Endothelial cell of umbilical vein (primary cell): ENCODE data around the gene SRP68. TPM values are rescaled to one million over a fixed set of nuclear protein-coding genes. Genes with fewer than 3 reads are reported as not detected.

ENCODE experiments used
- BruUV-seq: library from RNA; stranded (reverse); fragments of 400-500 nt; replicated peaks from 2 replicates; lab custom pipeline; 2021; lab: Mats Ljungman, UMichigan
- CTCF ChIA-PET: fragments of 300-600, 350-600 bp; sonication (Branson Sonifier 250); formaldehyde crosslinking; loops from one replicate; lab custom pipeline; 2021; ENCODE audit warnings: antibody characterized with exemption, inconsistent platforms; lab: Charles Lee
- POLR2A ChIA-PET: fragments of 300-600, 350-600 bp; sonication (Branson Sonifier 250); formaldehyde crosslinking; loops from one replicate; lab custom pipeline; 2021; ENCODE audit warnings: antibody characterized with exemption, inconsistent platforms; lab: Charles Lee
- DNase-seq: peaks from one replicate; pipeline ENCODE4 v3.0.0-alpha.2; 2011; ENCODE audit warnings: low read depth, low spot score
- FAIRE-seq: peaks from 2 replicates; lab custom pipeline; 2011; peaks lifted over from hg19 to GRCh38; lab: Jason Lieb, UNC
- H2AFZ ChIP-seq: 2 replicates; pipeline ENCODE4 v1.6.0; 2012; ENCODE audit warnings: low read depth, low read length, control low read depth, inconsistent platforms
- H3K27ac ChIP-seq: 2 replicates; pipeline ENCODE4 v1.5.1; 2011; ENCODE audit warnings: low read depth, mild to moderate bottlenecking, control low read depth, low read length, moderate library complexity; ENCODE audit not compliant: insufficient read depth
- H3K27me3 ChIP-seq, 2 experiments: 2 replicates each; pipeline versions ENCODE4 v1.6.0 to v1.6.1; 2011; ENCODE audit warnings: low read length in 2 of 2, mixed read lengths in 1 of 2; ENCODE audit not compliant: control insufficient read depth in 2 of 2, insufficient read depth in 2 of 2
- H3K36me3 ChIP-seq, 2 experiments: 2 replicates in 1 of 2; 3 replicates in 1 of 2; pipeline ENCODE4 v1.5.1; 2011; ENCODE audit warnings: low read length in 2 of 2, mild to moderate bottlenecking in 1 of 2, moderate library complexity in 1 of 2; ENCODE audit not compliant: control insufficient read depth in 2 of 2, insufficient read depth in 2 of 2; ENCODE audit errors: extremely low read depth in 1 of 2
- H3K4me1 ChIP-seq: 3 replicates; pipeline ENCODE4 v1.5.1; 2011; ENCODE audit warnings: mild to moderate bottlenecking, low read length; ENCODE audit not compliant: control insufficient read depth, insufficient read depth; ENCODE audit errors: extremely low read depth
- H3K4me2 ChIP-seq: 2 replicates; pipeline ENCODE4 v1.6.1; 2011; ENCODE audit warnings: low read length, control low read depth, mixed read lengths; ENCODE audit not compliant: insufficient read depth
- H3K4me3 ChIP-seq, 3 experiments: fragments of 200-600 bp in 1 of 3; sonication (generic), shearing (Covaris generic) in 1 of 3; replicated peaks in 1 of 3; 2 replicates each; pipeline ENCODE4 v1.5.1; 2011 to 2016; ENCODE audit warnings: control low read depth in 3 of 3, low read length in 3 of 3, mild to moderate bottlenecking in 2 of 3, inconsistent platforms in 1 of 3, low read depth in 1 of 3, moderate library complexity in 1 of 3; ENCODE audit not compliant: insufficient read depth in 1 of 3
- H3K79me2 ChIP-seq: 2 replicates; pipeline ENCODE4 v1.6.0; 2012; ENCODE audit warnings: low read length, inconsistent platforms; ENCODE audit not compliant: control insufficient read depth, insufficient read depth
- H3K9ac ChIP-seq: replicated peaks from 2 replicates; pipeline ENCODE3; 2011; ENCODE audit warnings: low read length, control low read depth; ENCODE audit not compliant: insufficient read depth; ENCODE audit errors: extremely low read depth
- H3K9me1 ChIP-seq: replicated peaks from 3 replicates; pipeline ENCODE4 v1.6.0; 2011; ENCODE audit warnings: mild to moderate bottlenecking, low read length; ENCODE audit not compliant: control insufficient read depth, insufficient read depth; ENCODE audit errors: extremely low read depth
- H3K9me3 ChIP-seq: replicated peaks from 2 replicates; pipeline ENCODE4 v1.5.1; 2012; ENCODE audit warnings: low read length, inconsistent platforms; ENCODE audit not compliant: control insufficient read depth, insufficient read depth
- H4K20me1 ChIP-seq: replicated peaks from 2 replicates; pipeline ENCODE3; 2011; ENCODE audit warnings: mild to moderate bottlenecking, low read length; ENCODE audit not compliant: control insufficient read depth, insufficient read depth; ENCODE audit errors: extremely low read depth
- EZH2 ChIP-seq: IDR thresholded peaks from 2 replicates; pipeline ENCODE4 v1.6.1; 2012; ENCODE audit warnings: borderline replicate concordance, low read depth, mild to moderate bottlenecking, moderate library complexity, low read length, inconsistent platforms; ENCODE audit not compliant: severe bottlenecking
- FOS ChIP-seq: IDR thresholded peaks from 2 replicates; pipeline ENCODE4 v1.6.1; 2011; ENCODE audit warnings: mild to moderate bottlenecking, low read length, moderate library complexity, borderline replicate concordance; ENCODE audit not compliant: insufficient read depth
- GATA2 ChIP-seq: IDR thresholded peaks from 2 replicates; pipeline ENCODE4 v1.7.0; 2011; ENCODE audit warnings: low read depth, mild to moderate bottlenecking, moderate library complexity, mixed read lengths, low read length; ENCODE audit not compliant: insufficient read length, insufficient read depth
- JUN ChIP-seq: IDR thresholded peaks from 2 replicates; pipeline ENCODE4 v1.6.1; 2011; ENCODE audit warnings: borderline replicate concordance, low read depth; ENCODE audit not compliant: insufficient read length, insufficient read depth
- MYC ChIP-seq: IDR thresholded peaks from one replicate; pipeline ENCODE4 v1.6.1; 2011; ENCODE audit warnings: mild to moderate bottlenecking, low read depth, low read length
- POLR2A ChIP-seq: IDR thresholded peaks from 2 replicates; pipeline ENCODE4 v1.6.1; 2012; ENCODE audit warnings: low read depth, mild to moderate bottlenecking, control low read depth, low read length
- POLR2AphosphoS5 ChIP-seq: IDR thresholded peaks from 2 replicates; pipeline ENCODE4 v1.6.1; 2012; ENCODE audit warnings: low read depth, mild to moderate bottlenecking, control low read depth, low read length, moderate library complexity; ENCODE audit not compliant: insufficient read depth
- dilution Hi-C: fragments of 300-500 bp; cut with MboI; formaldehyde crosslinking; loops from one replicate; pipeline ENCODE4 v1.15.0; 2019; ENCODE audit warnings: low sequenced_read_pairs; ENCODE audit not compliant: extremely low pct_ligation_motif_present
- intact Hi-C: fragments of 100-400 bp; cut with micrococcal nuclease; formaldehyde crosslinking; loops from one replicate; pipeline ENCODE4 v1.10.0; 2022
- polyA plus RNA-seq, 4 experiments: library from polyadenylated mRNA; depleted of rRNA in 3 of 4; stranded (reverse) in 3 of 4; unstranded in 1 of 4; fragments of >200 nt; gene quantifications; 2 replicates each; pipeline versions ENCODE4 v1.2.1 to v1.2.3, GENCODE V29; 2011 to 2012; ENCODE audit warnings: missing spikeins in 1 of 4
- total RNA-seq: library from RNA; stranded (reverse); gene quantifications from 2 replicates; pipeline ENCODE4 v1.2.3, GENCODE V29; 2021
- TF ChIP-seq, protein P1 (sequence below): IDR thresholded peaks from 2 replicates; pipeline ENCODE4 v1.6.1; 2011; ENCODE audit not compliant: insufficient read depth, insufficient read length
- TF ChIP-seq, protein P2 (sequence below), 2 donors: IDR thresholded peaks; 1 replicate in 1 of 2; 2 replicates in 1 of 2; pipeline ENCODE4 v1.5.1; 2011; ENCODE audit warnings: low read length in 2 of 2, mild to moderate bottlenecking in 2 of 2, moderate library complexity in 2 of 2, control low read depth in 1 of 2, inconsistent platforms in 1 of 2, low read depth in 1 of 2; ENCODE audit not compliant: insufficient read depth in 1 of 2; ENCODE audit errors: extremely low read depth in 1 of 2

The SRP68 gene
- total and polyA plus RNA-seq, 2 donors (not counting 3 experiments of a cell fraction or from before 2014, with no cell fraction given): 64.6 to 81.7 TPM

- dilution Hi-C loops: no loop called here
- intact Hi-C loops: no loop called here
These were observed 15.9 kb upstream of the SRP68 start for GRCh38 chr17:76088041-76088867.

More at GRCh38 chr17:76088041-76088867, 15.9 kb upstream of the SRP68 start:
- ChIA-PET CTCF (interaction anchor here (1.1 kb wide), 1 partner anchor 74 kb away, joined by 3 read pairs; no protein-coding TSS in a partner anchor), POLR2A (no interaction called here)
- Histone ChIP-seq H3K4me2 (no peak overlapping the region), H2AFZ (no peak overlapping the region), H3K27me3 (no peaks in the 10 kb centered on the region), H3K4me3 (no peak overlapping the region), H3K79me2 (no peaks in the 10 kb centered on the region), H3K27ac (no peak overlapping the region), H3K4me1 (peaks cover 10% of the 10 kb centered on the region), H3K9ac (no peak overlapping the region), H3K36me3 (peaks cover 6 to 72% of the 10 kb centered on the region in 2 experiments), H4K20me1 (no peaks in the 10 kb centered on the region), H3K9me3 (no peaks in the 10 kb centered on the region), H3K9me1 (no peaks in the 10 kb centered on the region)
- TF ChIP-seq MYC (no peak), FOS (no peak), GATA2 (no peak), EZH2 (no peak), POLR2AphosphoS5 (no peak), POLR2A (no peak), JUN (no peak)
- TF ChIP-seq, protein P1, sequence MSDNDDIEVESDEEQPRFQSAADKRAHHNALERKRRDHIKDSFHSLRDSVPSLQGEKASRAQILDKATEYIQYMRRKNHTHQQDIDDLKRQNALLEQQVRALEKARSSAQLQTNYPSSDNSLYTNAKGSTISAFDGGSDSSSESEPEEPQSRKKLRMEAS: no peak
- TF ChIP-seq, protein P2, sequence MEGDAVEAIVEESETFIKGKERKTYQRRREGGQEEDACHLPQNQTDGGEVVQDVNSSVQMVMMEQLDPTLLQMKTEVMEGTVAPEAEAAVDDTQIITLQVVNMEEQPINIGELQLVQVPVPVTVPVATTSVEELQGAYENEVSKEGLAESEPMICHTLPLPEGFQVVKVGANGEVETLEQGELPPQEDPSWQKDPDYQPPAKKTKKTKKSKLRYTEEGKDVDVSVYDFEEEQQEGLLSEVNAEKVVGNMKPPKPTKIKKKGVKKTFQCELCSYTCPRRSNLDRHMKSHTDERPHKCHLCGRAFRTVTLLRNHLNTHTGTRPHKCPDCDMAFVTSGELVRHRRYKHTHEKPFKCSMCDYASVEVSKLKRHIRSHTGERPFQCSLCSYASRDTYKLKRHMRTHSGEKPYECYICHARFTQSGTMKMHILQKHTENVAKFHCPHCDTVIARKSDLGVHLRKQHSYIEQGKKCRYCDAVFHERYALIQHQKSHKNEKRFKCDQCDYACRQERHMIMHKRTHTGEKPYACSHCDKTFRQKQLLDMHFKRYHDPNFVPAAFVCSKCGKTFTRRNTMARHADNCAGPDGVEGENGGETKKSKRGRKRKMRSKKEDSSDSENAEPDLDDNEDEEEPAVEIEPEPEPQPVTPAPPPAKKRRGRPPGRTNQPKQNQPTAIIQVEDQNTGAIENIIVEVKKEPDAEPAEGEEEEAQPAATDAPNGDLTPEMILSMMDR (IDR thresholded peaks at IDR 0.05; ENCODE audit: extremely low read depth in 1 of 2, insufficient read depth in 1 of 2, low read depth in 1 of 2, low read length in 2 of 2): no peak
- no TSS peak for BruUV-seq
- no peak for FAIRE-seq
- DNase-seq: no peak
